NCI-H82 treated with DMSO at 0.1 percent for 48 hours (cell line): ENCODE results near the gene LOC101059915.
"Not testable (repeated sequence)": the region's sequence is repeated elsewhere in the genome, so short reads cannot be mapped to it uniquely, and the experiment has no call there.

ENCODE experiments used
- DNase-seq: peaks from one replicate; lab custom pipeline; 2025; ENCODE audit not compliant: unreplicated experiment; lab: John Stamatoyannopoulos, UW

Gene LOC101059915

DNA sequence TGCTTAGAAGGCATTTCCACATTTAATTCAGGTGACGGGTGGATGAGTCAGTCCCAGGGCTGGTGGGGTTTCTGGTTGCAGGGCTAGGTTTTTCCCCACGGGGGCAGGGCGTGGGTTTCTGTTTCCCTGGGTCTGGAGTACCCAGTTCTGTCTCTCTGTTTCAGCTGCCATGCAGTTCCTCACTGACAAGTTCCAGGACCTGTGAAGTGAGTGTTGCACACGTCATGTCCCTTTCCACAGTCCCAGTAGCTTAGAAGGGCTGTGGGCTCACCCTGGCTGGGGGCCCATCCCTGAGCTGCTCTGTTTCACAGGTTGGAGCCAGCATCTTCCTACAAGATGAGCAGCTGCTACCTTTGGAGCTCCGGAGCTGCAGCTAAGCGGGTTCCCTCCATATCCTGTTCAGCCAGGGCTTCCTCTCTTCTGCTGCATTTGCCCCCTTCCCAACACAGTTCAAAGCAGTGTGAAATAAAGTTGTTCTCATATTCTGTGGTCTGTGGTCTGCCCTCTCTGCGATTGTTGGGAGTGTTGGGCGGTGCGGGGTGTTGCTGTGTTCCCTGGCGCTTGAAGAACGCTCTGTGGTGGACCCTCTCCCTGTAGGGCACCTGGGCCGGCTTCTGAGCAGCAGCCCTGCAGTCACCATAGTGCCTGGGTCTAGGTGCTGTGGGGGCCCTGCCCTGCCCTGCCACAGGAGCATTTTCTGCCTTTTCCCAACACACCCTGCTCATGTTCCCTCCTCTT is 3.9 kb downstream of the LOC101059915 start:
- DNase-seq: no peak

DNA sequence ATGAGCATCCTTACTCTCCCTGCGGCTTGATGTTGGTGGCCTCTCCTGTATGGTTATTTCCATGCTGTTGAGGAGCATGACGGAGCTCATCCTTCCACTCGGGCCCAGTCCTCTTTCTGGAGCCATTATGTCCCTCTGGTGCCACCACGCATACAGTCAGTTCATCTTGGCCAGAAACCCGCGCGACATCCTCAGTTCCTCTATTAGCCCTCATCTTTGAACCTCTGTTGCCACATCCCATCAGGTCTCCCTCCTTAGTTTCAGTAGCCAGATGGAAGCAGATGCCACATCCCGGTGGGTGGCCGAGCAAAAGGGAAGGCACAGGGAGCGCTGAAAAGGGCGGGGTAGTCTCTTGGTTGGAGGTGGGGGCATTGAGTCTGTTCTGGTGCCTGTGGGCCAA is 4.6 kb downstream of the LOC101059915 start:
- DNase-seq: no peak

DNA sequence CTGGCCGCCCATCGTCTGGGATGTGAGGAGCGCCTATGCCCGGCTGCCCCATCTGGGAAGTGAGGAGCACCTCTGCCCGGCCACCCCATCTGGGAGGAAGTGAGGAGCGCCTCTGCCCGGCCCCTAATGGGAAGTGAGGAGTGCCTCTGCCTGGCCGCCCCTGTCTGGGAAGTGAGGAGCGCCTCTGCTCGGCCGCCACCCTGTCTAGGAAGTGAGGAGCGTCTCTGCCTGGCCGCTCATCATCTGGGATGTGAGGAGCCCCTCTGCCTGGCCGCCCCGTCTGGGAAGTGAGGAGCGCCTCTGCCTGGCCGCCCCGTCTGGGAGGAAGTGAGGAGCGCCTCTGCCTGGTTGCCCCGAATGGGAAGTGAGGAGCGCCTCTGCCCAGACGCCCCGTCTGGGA is 8.3 kb downstream of the LOC101059915 start:
- DNase-seq: not testable (repeated sequence)

DNA sequence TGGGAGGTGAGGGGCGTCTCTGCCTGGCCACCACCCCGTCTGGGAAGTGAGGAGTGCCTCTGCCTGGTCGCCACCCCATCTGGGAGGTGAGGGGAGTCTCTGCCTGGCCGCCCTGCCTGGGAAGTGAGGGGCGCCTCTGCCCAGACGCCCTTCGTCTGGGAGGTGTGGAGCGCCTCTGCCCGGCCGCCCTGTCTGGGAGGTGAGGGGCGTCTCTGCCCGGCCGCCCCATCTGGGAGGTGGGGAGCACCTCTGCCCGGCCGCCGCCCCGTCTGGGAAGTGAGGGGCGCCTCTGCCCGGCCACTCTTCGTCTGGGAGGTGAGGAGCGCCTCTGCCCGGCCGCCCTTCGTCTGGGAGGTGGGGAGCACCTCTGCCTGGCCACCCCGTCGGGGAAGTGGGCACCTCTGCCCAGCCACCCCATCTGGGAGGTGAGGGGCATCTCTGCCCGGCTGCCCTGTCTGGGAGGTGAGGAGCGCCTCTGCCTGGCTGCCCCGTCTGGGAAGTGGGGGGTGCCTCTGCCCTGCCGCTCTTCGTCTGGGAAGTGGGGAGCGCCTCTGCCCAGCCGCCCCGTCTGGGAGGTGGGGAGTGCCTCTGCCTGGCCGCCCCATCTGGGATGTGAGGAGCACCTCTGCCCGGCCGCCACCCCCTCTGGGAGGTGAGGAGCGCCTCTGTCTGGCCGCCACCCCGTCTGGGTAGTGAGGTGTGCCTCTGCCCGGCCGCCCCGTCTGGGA is 8.9 kb downstream of the LOC101059915 start:
- DNase-seq: not testable (repeated sequence)

DNA sequence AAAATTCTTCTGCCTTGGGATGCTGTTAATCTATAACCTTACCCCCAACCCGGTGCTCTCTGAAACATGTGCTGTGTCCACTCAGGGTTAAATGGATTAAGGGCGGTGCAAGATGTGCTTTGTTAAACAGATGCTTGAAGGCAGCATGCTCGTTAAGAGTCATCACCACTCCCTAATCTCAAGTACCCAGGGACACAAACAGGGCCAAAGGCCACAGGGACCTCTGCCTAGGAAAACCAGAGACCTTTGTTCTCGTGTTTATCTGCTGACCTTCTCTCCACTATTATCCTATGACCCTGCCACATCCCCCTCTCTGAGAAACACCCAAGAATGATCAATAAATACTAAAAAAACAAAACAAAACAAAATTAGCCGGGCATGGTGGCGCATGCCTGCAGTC is 9.8 kb downstream of the LOC101059915 start:
- not testable (repeated sequence) for DNase-seq

DNA sequence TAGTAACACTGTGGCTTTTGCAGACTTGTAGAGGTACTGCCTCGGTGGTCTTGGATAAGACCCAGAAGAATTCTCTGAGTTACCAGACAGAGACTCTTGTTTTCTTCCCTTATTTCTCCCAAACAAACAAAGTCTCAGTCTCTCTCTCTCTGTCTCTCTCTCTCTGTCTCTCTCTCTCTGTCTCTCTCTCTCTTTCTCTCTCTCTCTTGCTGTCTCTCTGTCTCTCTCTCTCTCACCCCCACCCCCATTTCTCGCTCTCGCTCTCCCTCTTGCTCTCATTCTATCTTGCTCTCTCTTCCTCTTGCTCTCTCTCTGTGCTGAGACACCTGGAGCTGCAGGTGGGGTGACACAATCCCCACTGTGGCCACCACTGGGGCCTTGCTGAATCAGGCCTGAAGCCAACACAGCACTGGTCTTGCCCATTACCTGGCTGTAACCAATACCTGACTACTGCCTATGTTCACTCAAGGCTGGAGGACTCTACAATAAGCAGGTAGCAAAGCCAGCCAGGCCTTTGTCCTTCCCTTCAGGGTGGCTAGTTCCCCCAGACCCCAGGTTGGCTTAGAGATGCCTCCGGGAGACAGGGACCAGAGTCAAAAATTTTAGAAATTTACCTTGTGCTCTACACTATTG is 12.3 kb downstream of the LOC101059915 start:
- no peak for DNase-seq

DNA sequence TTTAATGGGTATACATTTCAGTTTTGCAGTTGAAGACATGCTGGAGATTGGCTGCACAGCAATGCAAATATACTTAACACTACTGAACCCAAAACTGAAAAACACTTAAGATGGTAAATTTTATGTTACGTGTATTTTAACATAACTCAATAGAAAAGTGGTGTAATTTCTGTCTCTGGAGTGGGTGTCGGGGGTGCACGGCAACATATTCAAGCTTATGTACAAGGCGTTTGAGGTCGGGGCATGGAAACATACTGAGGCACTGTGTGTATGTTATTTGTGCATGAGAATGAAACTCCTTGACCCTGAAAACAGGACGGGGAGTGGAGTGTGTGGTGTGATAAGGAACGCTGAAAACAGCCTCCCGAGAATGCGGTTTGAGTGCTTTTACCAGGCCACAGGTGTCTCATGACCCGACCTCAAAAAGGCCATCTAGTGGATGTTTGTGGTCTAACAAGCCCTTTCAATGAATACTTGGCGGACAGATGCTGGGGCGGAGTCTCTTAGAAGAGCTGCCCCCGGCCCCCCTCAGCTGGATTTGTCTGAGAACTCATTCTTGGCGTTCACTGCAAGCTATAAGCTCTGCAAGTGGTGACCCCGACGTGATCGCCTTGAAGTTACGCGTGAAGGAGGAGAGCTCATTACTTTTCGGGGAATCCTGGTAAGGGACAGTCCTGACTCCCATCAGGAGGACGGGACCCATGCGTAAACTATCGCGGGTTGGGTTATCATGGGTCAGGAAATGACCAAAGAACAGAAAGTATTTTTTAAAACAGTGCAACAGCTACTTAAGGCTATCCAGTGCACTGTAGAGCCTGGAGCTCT is 29.5 kb downstream of the LOC101059915 start:
- not testable (repeated sequence) for DNase-seq

DNA sequence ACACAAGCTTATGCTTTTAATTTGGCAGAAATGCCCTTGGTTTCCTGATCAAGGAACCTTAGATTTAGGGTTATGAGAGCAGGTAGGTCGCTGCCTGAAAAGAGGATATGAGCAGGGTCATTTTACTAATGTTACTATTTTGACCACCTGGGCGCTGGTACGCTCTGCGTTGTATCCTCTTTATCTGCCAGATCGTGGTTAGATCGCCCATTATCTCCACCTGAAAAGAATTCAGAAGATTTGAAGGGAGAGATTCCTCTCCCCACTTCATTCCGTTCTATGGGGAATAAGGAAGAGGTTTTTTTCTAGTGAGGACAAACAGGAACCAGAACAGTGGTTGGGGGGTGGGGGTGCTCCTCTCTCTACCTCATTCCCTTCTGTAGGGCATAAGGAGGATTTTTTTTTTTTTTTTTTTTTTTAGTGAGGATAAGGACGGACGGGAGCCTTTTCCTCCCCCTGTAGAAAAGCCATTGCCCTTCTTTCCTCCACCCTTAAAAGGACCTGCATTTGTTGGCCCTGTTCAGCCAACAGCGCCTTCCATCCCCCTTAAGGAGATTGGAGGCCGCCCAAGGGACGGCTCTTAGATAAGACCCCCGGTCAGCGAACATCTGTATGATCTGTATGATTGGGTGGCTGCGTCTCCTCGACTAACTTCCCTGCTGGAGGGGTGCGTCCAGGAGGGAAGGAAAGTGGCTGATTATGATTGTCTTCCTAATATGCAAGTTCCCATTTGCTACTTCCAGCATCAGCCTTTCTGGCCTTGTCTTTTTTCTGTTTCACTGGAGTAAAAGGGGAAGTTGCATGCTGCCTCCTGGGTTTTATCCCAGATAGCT is 30.3 kb downstream of the LOC101059915 start:
- not testable (repeated sequence) for DNase-seq

DNA sequence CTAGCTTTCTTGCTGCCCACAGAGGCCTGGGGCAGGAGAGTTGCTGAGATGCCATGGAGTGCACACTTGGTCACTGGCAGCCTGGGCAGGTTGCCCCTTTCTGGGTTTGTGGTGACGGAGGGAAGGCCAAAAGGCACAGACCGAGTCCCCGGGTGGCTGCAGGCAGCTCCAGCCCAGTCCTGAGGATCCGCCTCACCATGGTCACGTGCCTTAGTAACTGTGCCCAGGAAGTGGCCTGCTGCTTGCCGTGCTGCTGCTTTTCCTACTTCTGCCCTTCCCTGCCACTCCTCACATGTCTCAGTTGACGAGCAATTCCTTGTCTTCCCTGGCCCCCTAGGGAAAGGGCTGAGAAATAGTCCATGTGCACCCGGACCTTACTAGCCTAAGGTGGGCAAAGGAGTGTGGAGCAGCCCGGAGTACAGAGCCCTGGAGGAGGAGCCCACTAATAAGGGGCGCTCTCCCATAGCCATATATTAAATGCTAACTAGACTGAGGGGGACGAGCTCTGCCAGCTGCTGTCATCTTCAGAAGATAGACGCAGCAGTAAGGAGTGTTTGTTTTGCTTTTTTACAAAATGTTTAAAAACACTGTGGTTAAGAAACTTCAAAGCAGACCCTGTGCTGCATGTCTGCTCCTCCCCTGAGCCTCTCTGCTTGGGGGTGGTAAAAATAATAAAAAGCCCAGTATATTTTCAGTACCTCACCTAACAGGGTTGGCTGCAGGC is 31.1 kb downstream of the LOC101059915 start:
- DNase-seq: not testable (repeated sequence)

DNA sequence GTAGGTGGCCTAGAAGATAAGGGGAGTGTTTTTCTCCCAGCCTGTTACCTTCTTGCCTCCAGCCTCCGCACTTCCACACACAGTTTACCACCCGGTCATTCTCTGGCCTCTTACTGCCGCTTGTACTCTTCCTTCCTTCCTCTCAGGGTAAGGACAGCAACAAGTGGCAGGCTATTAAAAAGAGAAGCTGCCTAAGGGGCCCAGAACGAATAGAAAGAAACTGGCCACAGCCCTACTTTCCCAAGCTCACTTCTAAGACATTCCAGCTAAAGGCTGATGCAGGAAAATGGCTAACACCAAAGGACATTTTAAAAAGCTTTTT is 31.6 kb downstream of the LOC101059915 start:
- DNase-seq: not testable (repeated sequence)

DNA sequence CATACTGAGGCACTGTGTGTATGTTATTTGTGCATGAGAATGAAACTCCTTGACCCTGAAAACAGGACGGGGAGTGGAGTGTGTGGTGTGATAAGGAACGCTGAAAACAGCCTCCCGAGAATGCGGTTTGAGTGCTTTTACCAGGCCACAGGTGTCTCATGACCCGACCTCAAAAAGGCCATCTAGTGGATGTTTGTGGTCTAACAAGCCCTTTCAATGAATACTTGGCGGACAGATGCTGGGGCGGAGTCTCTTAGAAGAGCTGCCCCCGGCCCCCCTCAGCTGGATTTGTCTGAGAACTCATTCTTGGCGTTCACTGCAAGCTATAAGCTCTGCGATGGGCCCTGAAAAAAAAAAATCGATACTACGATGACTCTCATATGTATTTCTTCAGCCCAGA is 35.5 kb downstream of the LOC101059915 start:
- not testable (repeated sequence) for DNase-seq

DNA sequence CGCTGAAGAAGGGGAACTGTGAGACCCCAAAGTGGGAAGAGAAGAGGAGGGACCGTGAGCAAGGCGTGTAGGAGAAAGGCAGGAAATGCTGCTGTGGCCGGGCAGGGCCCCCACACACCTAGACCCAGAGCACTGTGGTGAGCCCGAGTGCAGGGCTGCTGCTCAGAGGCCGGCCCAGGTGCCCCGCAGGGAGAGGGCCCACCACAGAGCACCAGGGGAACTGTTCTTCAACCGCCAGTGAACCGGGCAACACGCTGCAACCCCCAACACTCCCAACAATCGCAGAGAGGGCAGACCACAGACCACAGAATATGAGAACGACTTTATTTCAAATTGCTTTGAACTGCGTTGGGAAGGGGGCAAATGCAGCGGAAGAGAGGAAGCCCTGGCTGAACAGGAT is 46.7 kb downstream of the LOC101059915 start:
- not testable (repeated sequence) for DNase-seq

DNA sequence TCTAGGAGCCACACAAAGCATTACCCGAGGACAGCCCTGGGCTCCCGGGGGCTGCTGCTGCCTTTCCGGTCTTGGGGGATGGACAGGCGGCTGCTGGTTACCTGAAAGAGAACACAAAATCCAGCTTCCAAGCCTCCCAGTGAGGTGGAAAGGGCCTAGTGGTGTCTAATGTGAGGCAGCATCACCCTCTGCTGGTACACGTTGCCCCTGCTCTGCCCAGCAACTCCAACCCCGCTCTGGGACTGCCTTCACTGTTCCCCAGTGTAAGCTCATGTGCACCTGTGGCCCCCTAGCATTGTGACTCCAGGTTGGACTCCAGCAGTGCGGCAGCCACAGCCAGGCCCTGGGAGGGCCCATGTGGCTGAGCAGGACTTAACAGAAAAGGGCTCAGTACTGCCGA is 48.2 kb downstream of the LOC101059915 start:
- not testable (repeated sequence) for DNase-seq

DNA sequence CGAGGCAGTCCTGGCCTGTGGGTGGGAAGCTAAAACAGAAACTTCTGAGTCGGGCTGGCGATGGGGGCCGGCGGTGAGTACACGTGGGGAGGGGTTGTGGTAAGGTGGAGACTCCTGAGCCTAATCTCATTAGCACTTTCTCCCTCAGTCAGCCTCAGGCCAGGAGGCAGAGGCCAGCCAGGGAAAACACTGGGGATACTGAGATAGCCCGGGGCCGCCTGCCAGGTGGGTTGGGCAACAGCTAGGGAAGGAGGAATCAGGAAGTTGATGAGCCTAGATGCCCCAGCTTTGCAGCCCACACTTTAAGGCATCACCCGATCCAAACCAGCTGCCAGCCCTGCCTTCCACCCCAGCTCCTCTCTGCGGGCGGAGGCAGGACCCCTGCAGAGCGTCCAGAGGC is 49.0 kb downstream of the LOC101059915 start:
- DNase-seq: not testable (repeated sequence)

DNA sequence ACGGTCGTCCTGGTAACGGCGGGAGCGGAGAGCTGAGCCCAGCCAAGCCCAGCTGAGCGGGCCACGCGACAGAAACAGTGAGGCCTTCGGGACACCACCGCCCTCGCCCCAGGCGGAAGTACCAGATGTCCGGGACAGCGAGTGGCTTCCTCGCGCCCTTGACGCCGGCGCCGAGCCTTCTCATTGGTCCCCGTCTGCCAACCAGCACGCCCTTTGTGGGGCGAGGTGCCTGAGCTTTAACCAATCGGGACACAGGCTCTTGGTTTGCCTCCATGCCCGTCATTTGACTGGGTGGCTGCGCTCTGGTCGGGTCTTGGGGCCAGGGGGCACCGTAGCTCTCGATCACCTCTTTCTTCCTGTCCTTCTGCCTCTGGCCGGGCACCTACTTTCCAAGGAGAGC is 50.8 kb downstream of the LOC101059915 start, which contains the start of gene CXorf49:
CXorf49 (minus strand) TSS at position 101 of the 400 bp plus-strand sequence. CDS start 134 bp downstream, outside the sequence.
- not testable (repeated sequence) for DNase-seq

DNA sequence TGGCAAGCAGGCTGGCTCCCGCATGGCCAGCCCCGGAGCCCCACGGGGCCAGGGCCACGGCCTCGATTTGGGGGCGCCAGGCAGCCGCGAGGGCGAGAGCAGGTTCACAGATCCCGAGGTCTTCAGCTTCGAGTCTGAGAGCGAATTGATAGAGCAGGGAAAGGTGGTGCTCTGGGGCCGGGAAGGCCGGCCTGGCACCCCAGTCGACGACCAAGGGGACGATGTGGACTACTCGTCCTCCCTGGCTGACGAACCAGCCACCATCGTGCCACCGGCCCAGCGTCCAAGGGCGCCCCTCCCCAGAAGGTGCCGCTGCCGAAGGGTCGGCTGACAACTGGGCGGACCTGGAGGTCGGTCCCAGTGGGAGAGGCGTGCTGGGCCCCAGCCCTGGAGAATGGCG is 51.8 kb downstream of the LOC101059915 start:
- not testable (repeated sequence) for DNase-seq

DNA sequence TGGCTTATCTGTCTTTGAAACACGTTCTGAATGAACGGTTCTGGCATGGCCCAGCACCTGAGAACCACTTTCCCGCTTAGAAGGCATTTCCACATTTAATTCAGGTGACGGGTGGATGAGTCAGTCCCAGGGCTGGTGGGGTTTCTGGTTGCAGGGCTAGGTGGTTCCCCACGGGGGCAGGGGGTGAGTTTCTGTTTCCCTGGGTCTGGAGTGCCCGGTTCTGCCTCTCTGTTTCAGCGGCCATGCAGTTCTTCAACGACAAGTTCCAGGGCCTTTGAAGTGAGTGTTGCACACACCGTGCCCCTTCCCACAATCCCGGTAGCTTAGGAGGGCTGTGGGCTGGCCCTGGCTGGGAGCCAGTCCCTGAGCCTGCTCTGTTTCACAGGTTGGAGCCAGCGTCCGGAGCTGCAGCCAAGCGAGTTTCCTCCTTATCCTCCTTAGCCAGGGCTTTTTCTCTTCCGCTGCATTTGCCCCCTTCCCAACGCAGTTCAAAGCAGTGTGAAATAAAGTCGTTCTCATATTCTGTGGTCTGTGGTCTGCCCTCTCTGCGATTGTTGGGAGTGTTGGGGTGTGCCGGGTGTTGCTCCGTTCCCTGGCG is 53.0 kb downstream of the LOC101059915 start:
- not testable (repeated sequence) for DNase-seq
